ENCODE measurements around the gene ZNF438.

The ZNF438 gene

DNA sequence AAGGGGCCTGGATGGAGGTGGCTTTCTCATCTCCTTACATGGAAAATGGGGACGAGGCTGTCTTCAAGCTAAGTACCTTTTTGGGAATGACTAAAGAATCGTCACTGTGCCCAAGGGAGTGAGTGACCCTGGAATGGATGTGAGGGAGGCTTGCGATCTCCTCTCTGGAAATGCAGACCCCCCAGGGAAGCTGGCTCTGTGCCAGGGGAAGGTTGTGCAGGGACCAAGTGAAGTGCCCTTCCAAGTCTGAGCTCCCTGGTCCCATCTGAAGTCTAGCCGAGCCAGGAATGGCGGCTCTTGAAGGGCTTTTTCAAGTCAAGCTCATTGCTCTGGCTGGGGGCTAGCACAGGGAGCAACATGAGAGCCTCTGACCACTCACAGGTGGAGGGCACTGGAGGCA lies 221.2 kb downstream of the ZNF438 start:
- no peaks in the 10 kb centered on the region for H3K4me1 ChIP-seq (ENCODE audit: control insufficient read depth, low read length)
- H3F3A ChIP-seq (ENCODE audit: control insufficient read depth, insufficient read depth): no peaks in the 10 kb centered on the region
- H3K9me3 ChIP-seq (ENCODE audit: control insufficient read depth, insufficient read depth, low read length): no peaks in the 10 kb centered on the region
- no peak overlapping the region for H3K27ac ChIP-seq (ENCODE audit: low read depth, low read length)
- no peaks in the 10 kb centered on the region for H4K20me1 ChIP-seq (ENCODE audit: control insufficient read depth, insufficient read depth, low read depth, low read length)
- no peaks in the 10 kb centered on the region for H3K36me3 ChIP-seq (ENCODE audit: control insufficient read depth, low read length)
- TF ChIP-seq EZH2phosphoT487 (IDR thresholded peaks at IDR 0.05; ENCODE audit: borderline replicate concordance, low read length): no peak
- TF ChIP-seq, protein P1, sequence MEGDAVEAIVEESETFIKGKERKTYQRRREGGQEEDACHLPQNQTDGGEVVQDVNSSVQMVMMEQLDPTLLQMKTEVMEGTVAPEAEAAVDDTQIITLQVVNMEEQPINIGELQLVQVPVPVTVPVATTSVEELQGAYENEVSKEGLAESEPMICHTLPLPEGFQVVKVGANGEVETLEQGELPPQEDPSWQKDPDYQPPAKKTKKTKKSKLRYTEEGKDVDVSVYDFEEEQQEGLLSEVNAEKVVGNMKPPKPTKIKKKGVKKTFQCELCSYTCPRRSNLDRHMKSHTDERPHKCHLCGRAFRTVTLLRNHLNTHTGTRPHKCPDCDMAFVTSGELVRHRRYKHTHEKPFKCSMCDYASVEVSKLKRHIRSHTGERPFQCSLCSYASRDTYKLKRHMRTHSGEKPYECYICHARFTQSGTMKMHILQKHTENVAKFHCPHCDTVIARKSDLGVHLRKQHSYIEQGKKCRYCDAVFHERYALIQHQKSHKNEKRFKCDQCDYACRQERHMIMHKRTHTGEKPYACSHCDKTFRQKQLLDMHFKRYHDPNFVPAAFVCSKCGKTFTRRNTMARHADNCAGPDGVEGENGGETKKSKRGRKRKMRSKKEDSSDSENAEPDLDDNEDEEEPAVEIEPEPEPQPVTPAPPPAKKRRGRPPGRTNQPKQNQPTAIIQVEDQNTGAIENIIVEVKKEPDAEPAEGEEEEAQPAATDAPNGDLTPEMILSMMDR (IDR thresholded peaks at IDR 0.05; ENCODE audit: low read depth, low read length, poor library complexity, severe bottlenecking): no peak
- H3K4me2 ChIP-seq (ENCODE audit: low read length): no peak overlapping the region
- H3K9me2 ChIP-seq (replicated peaks; ENCODE audit: control insufficient read depth, low read length): no peaks in the 10 kb centered on the region
- no peaks in the 10 kb centered on the region for H3K79me2 ChIP-seq (ENCODE audit: control insufficient read depth, low read length)
- peaks cover 6% of the 10 kb centered on the region; the same call in 1 of the 2 replicates for H3K27me3 ChIP-seq (ENCODE audit: control insufficient read depth, low read length)
- no peak overlapping the region for H3K4me3 ChIP-seq (ENCODE audit: low read length)

DNA sequence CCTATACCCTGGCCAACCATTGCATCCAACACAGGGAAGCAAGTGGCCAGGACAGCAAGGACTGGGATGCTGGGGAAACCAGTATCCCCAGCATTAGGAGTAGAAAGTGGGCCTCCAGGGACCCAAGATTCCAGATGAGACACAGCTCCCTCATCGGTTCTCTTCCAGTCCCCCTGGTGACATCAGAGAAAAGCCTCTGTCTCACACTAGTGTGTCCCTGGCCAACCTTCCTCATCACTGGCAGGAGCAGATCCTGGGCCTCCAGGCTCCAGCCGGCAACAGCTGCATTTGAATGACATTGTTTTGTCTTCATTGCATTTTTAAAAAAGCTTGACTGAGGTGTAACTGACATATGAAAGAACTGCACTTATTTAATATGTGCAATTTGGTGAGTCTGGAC lies 224.8 kb downstream of the ZNF438 start:
- no peaks in the 10 kb centered on the region for H3K9me2 ChIP-seq (replicated peaks; ENCODE audit: control insufficient read depth, low read length)
- H4K20me1 ChIP-seq (ENCODE audit: control insufficient read depth, insufficient read depth, low read depth, low read length): no peaks in the 10 kb centered on the region
- no peaks in the 10 kb centered on the region for H3F3A ChIP-seq (ENCODE audit: control insufficient read depth, insufficient read depth)
- no peaks in the 10 kb centered on the region for H3K9me3 ChIP-seq (ENCODE audit: control insufficient read depth, insufficient read depth, low read length)
- no peak for TF ChIP-seq EZH2phosphoT487 (IDR thresholded peaks at IDR 0.05; ENCODE audit: borderline replicate concordance, low read length)
- TF ChIP-seq, protein P1 (IDR thresholded peaks at IDR 0.05; ENCODE audit: low read depth, low read length, poor library complexity, severe bottlenecking): no peak
- no peaks in the 10 kb centered on the region for H3K79me2 ChIP-seq (ENCODE audit: control insufficient read depth, low read length)
- no peak overlapping the region for H3K4me2 ChIP-seq (ENCODE audit: low read length)
- no peaks in the 10 kb centered on the region for H3K27me3 ChIP-seq (ENCODE audit: control insufficient read depth, low read length)
- no peaks in the 10 kb centered on the region for H3K4me1 ChIP-seq (ENCODE audit: control insufficient read depth, low read length)
- H3K36me3 ChIP-seq (ENCODE audit: control insufficient read depth, low read length): no peaks in the 10 kb centered on the region
- H3K27ac ChIP-seq (ENCODE audit: low read depth, low read length): no peak overlapping the region
- no peak overlapping the region for H3K4me3 ChIP-seq (ENCODE audit: low read length)

GRCh38 chr10:30805061-30805460 lies 226.6 kb downstream of the ZNF438 start:
- Histone ChIP-seq H3K9me2 (replicated peaks; ENCODE audit: control insufficient read depth, low read length) (no peaks in the 10 kb centered on the region), H3K27ac (ENCODE audit: low read depth, low read length) (no peak overlapping the region), H3K27me3 (ENCODE audit: control insufficient read depth, low read length) (no peaks in the 10 kb centered on the region), H3K4me1 (ENCODE audit: control insufficient read depth, low read length) (no peaks in the 10 kb centered on the region), H3K36me3 (ENCODE audit: control insufficient read depth, low read length) (no peaks in the 10 kb centered on the region), H4K20me1 (ENCODE audit: control insufficient read depth, insufficient read depth, low read depth, low read length) (no peaks in the 10 kb centered on the region), H3K79me2 (ENCODE audit: control insufficient read depth, low read length) (no peaks in the 10 kb centered on the region), H3K4me3 (ENCODE audit: low read length) (no peak overlapping the region), H3K9me3 (ENCODE audit: control insufficient read depth, insufficient read depth, low read length) (no peaks in the 10 kb centered on the region), H3F3A (ENCODE audit: control insufficient read depth, insufficient read depth) (no peaks in the 10 kb centered on the region), H3K4me2 (ENCODE audit: low read length) (no peak overlapping the region)
- TF ChIP-seq, protein P1 (IDR thresholded peaks at IDR 0.05; ENCODE audit: low read depth, low read length, poor library complexity, severe bottlenecking): no peak
- TF ChIP-seq EZH2phosphoT487 (IDR thresholded peaks at IDR 0.05; ENCODE audit: borderline replicate concordance, low read length): no peak

Measured in DOHH2 (cell line).